K562 (cell line): ENCODE measurements around the gene KIAA0513.

ENCODE experiments used
- ARID2 ChIP-seq: fragments of 450-650 bp; IDR thresholded peaks from 2 replicates; pipeline ENCODE4 v1.6.1; 2017; ENCODE audit warnings: antibody characterized with exemption, mild to moderate bottlenecking
- BHLHE40 ChIP-seq: IDR thresholded peaks from 2 replicates; pipeline ENCODE4 v1.6.1; 2011; ENCODE audit warnings: low read length, improper control_type of control experiment
- FOXP1 ChIP-seq: sonication (generic); formaldehyde crosslinking; IDR thresholded peaks from 2 replicates; pipeline ENCODE4 v1.8.0; 2022; ENCODE audit warnings: mild to moderate bottlenecking, missing genetic modification reagents
- JUND ChIP-seq, 2 experiments: IDR thresholded peaks; 2 replicates in 1 of 2; 3 replicates in 1 of 2; pipeline ENCODE4 v1.6.1; 2011; ENCODE audit warnings: borderline replicate concordance in 2 of 2, low read depth in 2 of 2, low read length in 2 of 2, improper control_type of control experiment in 1 of 2, missing biosample characterization in 1 of 2, missing genetic modification characterization in 1 of 2, missing genetic modification reagents in 1 of 2
- NCOA1 ChIP-seq: fragments of 450-650 bp; IDR thresholded peaks from 2 replicates; pipeline ENCODE4 v1.6.1; 2016; ENCODE audit warnings: low read depth
- PHF20 ChIP-seq: fragments of 450-650 bp; IDR thresholded peaks from 2 replicates; pipeline ENCODE4 v1.6.1; 2018; ENCODE audit not compliant: partially characterized antibody
- SIN3A ChIP-seq, 2 experiments: fragments of 150-350 bp in 1 of 2; IDR thresholded peaks; 2 replicates each; pipeline ENCODE4 v1.6.1; 2011 to 2016; ENCODE audit warnings: borderline replicate concordance in 2 of 2, low read depth in 2 of 2, low read length in 2 of 2, mild to moderate bottlenecking in 2 of 2, moderate library complexity in 2 of 2; ENCODE audit not compliant: control insufficient read depth in 1 of 2
- U2AF2 ChIP-seq: fragments of 200-400 bp; formaldehyde crosslinking; optimal IDR thresholded peaks from 2 replicates; pipeline ENCODE3; 2017; ENCODE audit warnings: low read depth, mild to moderate bottlenecking, low read length
- ZBTB8A ChIP-seq: fragments of 450-650 bp; IDR thresholded peaks from 2 replicates; pipeline ENCODE4 v1.6.1; 2018; ENCODE audit warnings: mild to moderate bottlenecking, moderate library complexity; ENCODE audit not compliant: partially characterized antibody
- TF ChIP-seq, protein P1 (sequence below): fragments of 450-650 bp; IDR thresholded peaks from 2 replicates; pipeline ENCODE4 v1.6.1; 2016; ENCODE audit warnings: low read depth
- TF ChIP-seq, protein P2 (sequence below): fragments of 450-650 bp; IDR thresholded peaks from 2 replicates; pipeline ENCODE4 v1.6.1; 2017; ENCODE audit warnings: antibody characterized with exemption, mild to moderate bottlenecking
- TF ChIP-seq, protein P3 (sequence below), 2 experiments: fragments of 200-800 bp in 1 of 2; sonication (Bioruptor generic) in 1 of 2; sonication (generic) in 1 of 2; formaldehyde crosslinking in 1 of 2; IDR thresholded peaks in 1 of 2; conservative IDR thresholded peaks in 1 of 2; 2 replicates each; pipeline versions ENCODE4 v1.5.0 to v1.6.1; 2016 to 2020; ENCODE audit warnings: missing compliant biosample characterization in 1 of 2, missing genetic modification characterization in 1 of 2, missing genetic modification reagents in 1 of 2

DNA sequence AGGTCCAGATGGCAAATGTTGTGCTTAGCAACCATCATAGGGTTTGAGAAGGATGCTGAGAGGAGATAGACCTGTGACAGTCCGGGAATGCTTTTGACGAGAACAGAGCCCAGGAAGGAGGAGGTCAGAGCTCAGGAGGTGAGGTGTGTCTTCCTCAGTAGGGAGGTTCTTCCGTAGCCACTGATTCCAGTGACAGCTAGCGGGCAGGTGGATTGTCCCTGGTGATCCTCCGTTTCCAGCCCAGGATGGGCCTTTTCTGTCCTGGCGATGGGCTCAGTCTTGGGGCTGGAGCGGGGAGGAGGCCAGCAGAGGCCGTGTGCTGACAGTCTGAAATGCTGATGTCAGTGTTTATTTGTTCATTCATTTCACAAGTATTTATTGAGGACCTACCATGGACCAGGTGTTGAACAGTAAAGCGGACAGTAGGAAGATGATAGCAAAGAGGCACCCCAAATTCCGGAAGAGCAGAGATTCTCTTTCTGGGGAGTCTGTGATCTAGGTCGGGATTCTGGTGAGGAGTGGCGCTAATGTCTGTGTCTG lies 38.8 kb downstream of the KIAA0513 start:
- TF ChIP-seq PHF20 = no peak
- TF ChIP-seq, protein P1, sequence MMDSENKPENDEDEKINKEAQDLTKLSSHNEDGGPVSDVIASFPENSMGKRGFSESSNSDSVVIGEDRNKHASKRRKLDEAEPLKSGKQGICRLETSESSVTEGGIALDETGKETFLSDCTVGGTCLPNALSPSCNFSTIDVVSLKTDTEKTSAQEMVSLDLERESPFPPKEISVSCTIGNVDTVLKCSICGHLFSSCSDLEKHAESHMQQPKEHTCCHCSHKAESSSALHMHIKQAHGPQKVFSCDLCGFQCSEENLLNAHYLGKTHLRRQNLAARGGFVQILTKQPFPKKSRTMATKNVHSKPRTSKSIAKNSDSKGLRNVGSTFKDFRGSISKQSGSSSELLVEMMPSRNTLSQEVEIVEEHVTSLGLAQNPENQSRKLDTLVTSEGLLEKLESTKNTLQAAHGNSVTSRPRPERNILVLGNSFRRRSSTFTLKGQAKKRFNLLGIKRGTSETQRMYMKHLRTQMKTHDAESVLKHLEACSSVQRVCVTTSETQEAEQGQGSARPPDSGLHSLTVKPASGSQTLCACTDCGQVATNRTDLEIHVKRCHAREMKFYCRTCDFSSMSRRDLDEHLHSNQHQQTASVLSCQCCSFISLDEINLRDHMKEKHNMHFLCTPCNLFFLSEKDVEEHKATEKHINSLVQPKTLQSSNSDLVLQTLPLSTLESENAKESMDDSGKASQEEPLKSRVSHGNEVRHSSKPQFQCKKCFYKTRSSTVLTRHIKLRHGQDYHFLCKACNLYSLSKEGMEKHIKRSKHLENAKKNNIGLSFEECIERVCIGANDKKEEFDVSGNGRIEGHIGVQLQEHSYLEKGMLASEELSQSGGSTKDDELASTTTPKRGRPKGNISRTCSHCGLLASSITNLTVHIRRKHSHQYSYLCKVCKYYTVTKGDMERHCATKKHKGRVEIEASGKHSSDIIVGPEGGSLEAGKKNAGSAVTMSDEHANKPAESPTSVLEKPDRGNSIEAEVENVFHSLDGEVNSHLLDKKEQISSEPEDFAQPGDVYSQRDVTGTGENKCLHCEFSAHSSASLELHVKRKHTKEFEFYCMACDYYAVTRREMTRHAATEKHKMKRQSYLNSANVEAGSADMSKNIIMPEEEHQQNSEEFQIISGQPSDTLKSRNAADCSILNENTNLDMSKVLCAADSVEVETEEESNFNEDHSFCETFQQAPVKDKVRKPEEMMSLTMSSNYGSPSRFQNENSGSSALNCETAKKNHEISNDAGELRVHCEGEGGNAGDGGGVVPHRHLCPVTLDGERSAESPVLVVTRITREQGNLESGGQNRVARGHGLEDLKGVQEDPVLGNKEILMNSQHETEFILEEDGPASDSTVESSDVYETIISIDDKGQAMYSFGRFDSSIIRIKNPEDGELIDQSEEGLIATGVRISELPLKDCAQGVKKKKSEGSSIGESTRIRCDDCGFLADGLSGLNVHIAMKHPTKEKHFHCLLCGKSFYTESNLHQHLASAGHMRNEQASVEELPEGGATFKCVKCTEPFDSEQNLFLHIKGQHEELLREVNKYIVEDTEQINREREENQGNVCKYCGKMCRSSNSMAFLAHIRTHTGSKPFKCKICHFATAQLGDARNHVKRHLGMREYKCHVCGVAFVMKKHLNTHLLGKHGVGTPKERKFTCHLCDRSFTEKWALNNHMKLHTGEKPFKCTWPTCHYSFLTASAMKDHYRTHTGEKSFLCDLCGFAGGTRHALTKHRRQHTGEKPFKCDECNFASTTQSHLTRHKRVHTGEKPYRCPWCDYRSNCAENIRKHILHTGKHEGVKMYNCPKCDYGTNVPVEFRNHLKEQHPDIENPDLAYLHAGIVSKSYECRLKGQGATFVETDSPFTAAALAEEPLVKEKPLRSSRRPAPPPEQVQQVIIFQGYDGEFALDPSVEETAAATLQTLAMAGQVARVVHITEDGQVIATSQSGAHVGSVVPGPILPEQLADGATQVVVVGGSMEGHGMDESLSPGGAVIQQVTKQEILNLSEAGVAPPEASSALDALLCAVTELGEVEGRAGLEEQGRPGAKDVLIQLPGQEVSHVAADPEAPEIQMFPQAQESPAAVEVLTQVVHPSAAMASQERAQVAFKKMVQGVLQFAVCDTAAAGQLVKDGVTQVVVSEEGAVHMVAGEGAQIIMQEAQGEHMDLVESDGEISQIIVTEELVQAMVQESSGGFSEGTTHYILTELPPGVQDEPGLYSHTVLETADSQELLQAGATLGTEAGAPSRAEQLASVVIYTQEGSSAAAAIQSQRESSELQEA = no peak
- TF ChIP-seq, protein P2, sequence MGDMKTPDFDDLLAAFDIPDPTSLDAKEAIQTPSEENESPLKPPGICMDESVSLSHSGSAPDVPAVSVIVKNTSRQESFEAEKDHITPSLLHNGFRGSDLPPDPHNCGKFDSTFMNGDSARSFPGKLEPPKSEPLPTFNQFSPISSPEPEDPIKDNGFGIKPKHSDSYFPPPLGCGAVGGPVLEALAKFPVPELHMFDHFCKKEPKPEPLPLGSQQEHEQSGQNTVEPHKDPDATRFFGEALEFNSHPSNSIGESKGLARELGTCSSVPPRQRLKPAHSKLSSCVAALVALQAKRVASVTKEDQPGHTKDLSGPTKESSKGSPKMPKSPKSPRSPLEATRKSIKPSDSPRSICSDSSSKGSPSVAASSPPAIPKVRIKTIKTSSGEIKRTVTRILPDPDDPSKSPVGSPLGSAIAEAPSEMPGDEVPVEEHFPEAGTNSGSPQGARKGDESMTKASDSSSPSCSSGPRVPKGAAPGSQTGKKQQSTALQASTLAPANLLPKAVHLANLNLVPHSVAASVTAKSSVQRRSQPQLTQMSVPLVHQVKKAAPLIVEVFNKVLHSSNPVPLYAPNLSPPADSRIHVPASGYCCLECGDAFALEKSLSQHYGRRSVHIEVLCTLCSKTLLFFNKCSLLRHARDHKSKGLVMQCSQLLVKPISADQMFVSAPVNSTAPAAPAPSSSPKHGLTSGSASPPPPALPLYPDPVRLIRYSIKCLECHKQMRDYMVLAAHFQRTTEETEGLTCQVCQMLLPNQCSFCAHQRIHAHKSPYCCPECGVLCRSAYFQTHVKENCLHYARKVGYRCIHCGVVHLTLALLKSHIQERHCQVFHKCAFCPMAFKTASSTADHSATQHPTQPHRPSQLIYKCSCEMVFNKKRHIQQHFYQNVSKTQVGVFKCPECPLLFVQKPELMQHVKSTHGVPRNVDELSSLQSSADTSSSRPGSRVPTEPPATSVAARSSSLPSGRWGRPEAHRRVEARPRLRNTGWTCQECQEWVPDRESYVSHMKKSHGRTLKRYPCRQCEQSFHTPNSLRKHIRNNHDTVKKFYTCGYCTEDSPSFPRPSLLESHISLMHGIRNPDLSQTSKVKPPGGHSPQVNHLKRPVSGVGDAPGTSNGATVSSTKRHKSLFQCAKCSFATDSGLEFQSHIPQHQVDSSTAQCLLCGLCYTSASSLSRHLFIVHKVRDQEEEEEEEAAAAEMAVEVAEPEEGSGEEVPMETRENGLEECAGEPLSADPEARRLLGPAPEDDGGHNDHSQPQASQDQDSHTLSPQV = no peak
- TF ChIP-seq ZBTB8A = no peak
- no peak for TF ChIP-seq SIN3A (IDR thresholded peaks at IDR 0.05; ENCODE audit: borderline replicate concordance in 2 of 2, control insufficient read depth in 1 of 2, low read depth in 2 of 2, low read length in 2 of 2)
- no peak for TF ChIP-seq FOXP1 (CRISPR knock-in tag)
- no peak for TF ChIP-seq BHLHE40
- TF ChIP-seq NCOA1 = no peak
- no peak for TF ChIP-seq ARID2
- no peak for TF ChIP-seq U2AF2
- TF ChIP-seq JUND (IDR thresholded peaks at IDR 0.05; ENCODE audit: borderline replicate concordance, low read depth, low read length) = no peak
- TF ChIP-seq JUND (tag; IDR thresholded peaks at IDR 0.05; ENCODE audit: borderline replicate concordance, low read depth, low read length) = no peak
- TF ChIP-seq, protein P3, sequence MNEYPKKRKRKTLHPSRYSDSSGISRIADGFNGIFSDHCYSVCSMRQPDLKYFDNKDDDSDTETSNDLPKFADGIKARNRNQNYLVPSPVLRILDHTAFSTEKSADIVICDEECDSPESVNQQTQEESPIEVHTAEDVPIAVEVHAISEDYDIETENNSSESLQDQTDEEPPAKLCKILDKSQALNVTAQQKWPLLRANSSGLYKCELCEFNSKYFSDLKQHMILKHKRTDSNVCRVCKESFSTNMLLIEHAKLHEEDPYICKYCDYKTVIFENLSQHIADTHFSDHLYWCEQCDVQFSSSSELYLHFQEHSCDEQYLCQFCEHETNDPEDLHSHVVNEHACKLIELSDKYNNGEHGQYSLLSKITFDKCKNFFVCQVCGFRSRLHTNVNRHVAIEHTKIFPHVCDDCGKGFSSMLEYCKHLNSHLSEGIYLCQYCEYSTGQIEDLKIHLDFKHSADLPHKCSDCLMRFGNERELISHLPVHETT (CRISPR knock-in tag; conservative IDR thresholded peaks at IDR 0.05 in 1 of 2, IDR thresholded peaks at IDR 0.05 in 1 of 2) = no peak
